GM20431 (cell line): ENCODE results near the gene GOLGA6D.
"Not testable (repeated sequence)": the region's sequence is repeated elsewhere in the genome, so short reads cannot be mapped to it uniquely, and the experiment has no call there.

Experiments
- in situ Hi-C: fragments of 300-500 bp; cut with MseI, MboI; formaldehyde crosslinking; loops from one replicate; pipeline ENCODE4 v1.15.0; 2020; ENCODE audit warnings: low sequenced_read_pairs; ENCODE audit not compliant: unreplicated experiment

The GOLGA6D gene

DNA sequence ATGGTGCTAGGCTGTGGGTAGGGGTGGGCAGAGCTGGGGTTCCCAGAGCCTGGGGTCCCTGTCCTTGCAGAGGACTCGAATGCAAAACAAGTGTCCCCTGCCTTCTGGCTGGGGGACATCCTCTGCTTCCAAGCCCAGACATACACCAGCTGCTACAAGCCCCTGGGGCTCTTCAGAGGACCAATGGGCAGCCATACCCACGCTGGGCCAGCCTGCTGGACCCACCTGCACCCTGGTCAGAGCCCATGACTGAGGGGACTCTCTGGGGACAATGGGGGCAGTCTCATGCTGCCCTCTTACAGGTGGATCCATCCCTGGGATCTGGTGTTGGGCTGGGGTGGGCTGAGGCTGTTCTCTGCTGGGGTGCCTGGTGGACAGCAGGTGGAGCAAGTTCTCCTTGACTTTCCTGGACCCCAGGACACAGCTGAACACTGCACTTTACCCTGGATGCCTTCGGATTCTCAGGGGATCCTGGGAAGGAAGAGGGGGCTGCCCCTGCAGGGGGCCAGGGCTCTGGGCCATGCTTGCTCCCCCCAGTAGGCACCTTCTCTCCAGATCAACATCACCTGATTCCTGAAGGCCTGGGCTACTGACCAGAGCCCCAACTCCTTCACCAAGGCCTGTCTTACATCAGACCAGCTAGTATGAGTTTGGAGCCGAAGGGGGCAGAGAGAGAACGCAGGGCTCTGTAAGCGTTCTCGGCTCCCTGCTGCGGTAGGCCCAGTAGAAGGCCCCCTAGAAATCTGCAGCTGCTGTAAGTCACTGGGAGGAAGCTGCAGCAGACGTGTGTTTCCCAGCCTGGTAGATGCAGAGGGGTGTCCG is 46.1 kb downstream of the GOLGA6D start:
- in situ Hi-C loops, result no loop called here

DNA sequence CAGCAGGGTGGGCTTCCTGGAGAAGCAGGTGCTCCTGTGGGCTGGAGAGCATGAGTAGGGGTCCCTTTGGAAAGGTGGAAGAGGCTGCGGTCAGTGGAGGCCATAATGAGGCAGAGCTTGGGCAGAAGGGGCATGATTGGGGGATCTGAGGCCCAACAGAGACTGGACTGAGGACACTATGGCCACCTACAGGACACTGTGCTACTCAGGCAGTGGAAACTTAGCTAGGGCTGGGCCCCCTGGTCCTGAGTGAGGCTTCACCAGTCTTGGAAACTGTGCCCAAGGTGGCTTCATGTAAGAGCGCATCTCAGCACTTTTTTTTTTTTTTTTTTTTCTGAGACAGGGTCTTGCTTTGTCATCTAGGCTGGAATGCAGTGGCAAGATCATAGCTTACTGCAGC is 46.9 kb downstream of the GOLGA6D start:
- in situ Hi-C loops, result no loop called here

DNA sequence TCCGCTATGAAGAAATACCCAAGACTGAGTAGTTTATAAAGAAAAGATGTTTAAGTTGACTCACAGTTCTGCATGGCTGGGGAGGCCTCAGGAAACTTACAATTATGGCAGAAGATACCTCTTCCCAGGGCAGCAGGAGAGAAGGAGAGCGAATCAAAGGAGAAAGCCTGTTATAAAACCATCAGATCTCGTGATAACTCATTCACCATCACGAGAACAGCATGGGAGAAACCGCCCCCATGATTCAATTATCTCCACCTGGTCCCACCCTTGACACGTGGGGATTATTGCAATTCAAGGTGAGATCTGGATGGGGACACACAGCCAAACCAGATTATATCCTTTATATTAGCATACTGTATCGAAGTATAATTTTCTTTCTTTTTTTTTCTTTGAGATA is 49.5 kb downstream of the GOLGA6D start:
- in situ Hi-C loops, result not testable (repeated sequence)

DNA sequence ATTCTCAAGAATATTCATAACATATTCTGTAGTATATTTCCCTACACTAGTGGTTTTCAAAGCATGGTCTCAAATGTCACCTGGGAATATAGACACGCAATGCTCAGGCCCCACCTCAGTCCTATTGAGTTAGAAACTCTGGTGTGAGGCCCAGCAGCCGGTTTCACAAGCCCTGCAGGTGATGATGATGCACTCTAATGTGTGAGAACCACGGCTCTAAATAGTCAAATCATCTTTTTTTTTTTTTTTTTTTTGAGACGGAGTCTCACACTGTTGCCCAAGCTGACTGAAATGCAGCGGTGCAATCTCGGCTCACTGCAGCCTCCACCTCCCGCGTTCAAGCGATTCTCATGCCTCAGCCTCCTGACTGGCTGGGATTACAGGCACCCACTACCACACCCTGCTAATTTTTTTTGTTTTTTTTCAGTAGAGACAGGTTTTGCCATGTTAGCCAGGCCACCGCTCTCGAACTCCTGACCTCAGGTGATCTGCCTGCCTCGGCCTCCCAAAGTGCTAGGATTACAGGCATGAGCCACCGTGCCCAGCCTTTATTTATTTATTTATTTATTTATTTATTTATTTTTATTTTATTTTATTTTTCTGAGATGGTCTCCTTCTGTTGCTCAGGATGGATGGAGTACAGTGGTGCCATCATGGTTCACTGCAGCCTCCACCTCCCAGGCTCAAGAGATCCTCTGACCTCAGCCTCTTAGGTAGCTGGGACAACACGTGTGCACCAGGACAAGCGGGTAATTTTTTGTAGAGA is 51.2 kb downstream of the GOLGA6D start:
- in situ Hi-C loops, result not testable (repeated sequence)

DNA sequence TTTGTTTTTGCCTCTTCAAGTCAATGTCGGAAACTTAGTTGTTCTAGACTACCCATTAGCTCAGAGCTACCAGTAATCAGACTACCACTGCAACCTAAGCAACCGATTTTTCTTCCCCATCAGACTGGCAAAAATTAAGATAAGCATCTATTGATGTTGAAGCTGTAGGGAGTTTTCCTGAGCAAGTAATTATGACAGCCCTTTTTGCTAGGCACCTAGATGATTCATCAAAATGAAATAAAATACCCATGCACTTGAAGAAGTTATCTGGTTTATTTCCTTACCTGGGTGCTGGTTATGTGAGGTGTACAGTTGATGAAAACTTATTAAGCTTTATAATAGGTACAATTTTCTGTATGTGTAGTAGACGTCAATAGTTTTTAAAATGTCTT is 52.7 kb downstream of the GOLGA6D start:
- in situ Hi-C loops, result no loop called here

DNA sequence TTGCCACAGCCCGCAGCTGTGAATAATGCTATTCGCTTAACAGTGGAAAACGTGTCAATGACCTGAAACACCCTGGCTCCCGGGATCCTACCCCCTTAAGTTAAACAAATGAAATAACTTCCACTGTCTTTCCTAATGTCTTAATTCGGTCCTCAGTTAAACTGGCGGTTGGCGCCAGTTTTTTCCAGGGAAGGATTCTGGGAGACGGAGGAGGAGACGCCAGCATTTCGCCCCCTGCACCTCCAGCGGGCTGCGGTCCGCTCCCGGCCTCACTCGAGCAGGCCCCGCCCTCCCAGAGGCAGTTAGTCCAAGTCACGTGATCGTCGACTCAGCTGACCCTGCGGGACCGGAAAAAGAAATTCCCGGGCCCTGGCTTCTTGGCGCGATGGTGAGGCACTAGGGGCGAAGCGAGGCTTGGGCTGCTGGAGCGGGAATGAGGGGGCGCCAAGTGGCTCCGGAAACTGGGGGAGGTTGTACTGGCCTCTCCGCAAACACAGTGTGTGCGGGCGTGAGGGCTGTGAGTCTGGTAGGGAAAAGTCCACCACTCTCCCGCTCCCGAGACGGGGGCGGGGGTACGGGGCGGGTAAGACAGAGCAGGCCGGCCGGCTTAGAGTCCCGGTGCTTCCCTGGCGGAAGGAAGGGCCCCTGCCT is 53.2 kb downstream of the GOLGA6D start, which contains the start of gene COMMD4:
Gene COMMD4, plus strand, starts transcription at position 359 of the 651 bp plus-strand sequence. Its CDS starts 27 bp downstream, at position 386.
- in situ Hi-C loops, result no loop called here

DNA sequence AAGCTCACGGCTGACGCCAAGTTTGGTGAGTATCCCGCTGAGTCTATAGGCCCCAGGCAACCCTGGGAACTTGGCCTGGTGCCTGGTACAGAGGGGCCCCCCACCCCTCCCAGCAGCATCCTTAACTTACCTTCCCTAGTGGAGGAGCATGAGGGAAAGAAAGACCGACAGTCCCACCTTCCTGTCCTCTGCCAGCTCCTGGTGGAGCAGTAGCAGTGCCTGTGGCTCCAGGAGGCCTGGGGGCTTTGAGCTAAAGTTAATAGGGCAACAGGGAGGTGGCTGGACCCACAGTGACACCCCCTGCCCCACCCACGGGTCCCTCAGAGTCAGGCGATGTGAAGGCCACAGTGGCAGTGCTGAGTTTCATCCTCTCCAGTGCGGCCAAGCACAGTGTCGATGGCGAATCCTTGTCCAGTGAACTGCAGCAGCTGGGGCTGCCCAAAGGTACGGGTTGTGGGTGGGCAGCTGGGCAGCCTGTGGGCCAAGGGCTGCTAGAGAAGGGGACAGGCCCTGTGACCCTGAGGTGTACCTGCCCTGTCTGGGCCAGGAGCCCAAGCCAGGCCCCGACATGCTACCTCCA is 56.1 kb downstream of the GOLGA6D start:
- in situ Hi-C loops, result no loop called here

DNA sequence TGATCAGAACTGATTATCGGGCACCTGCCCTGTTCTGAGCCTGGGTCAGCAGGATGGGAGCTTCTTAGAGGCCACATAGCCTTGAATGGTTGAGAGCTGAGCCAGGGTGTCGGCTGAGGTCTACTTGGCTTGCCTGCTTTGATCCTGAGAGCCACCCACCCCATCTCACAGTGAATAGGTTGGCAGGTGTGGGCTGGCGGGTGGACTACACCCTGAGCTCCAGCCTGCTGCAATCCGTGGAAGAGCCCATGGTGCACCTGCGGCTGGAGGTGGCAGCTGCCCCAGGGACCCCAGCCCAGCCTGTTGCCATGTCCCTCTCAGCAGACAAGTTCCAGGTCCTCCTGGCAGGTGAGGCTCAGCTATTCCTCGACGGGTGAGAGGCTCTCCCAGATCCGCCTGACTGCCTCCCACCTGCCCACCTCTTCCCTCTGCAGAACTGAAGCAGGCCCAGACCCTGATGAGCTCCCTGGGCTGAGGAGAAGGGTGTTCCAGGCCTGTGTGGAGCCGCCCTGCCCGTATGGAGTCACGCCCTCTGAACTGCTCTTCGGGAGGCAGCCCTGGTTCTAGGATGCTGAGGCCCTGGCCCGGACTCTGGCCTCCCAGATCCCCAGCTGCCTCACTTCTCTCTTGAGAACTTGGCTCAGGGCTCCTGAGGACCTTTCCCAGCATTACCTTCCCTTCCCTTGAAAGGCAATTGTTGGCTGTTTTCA is 57.1 kb downstream of the GOLGA6D start:
- in situ Hi-C loops, result no loop called here

DNA sequence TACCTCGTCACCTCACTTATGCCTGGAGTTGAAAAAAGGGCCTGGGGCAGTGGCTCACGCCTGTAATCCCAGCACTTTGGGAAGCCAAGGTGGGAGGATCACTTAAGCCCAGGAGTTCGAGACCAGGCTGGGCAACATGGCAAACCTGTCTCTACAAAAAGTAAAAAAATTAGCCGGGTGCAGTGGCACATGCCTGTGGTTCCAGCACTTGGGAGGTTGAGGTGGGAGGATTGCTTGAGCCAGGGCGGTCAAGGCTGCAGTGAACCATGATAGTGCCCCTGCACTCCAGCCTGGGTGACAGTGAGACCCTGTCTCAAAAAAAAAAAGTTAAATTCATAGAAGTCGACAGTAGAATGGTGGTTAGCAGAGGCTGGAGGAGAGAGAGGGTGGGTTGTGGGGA is 59.6 kb downstream of the GOLGA6D start:
- in situ Hi-C loops, result no loop called here

DNA sequence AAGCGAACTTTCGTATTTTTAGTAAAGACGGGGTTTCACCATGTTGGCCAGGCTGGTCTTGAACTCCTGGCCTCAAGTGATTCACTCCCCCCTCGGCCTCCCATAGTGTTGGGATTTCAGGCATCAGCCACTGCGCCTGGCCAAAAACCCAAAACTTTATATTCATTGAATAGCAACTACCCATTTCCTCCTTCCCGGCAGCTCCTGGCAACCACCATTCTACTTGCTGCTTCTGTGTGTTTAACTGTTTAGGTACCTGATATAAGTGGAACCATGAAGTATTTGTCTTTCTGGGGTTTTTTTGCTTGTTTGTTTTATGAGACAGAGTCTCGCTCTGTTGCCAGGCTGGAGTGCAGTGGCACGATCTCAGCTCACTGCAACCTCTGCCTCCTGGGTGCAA is 61.3 kb downstream of the GOLGA6D start:
- in situ Hi-C loops, result not testable (repeated sequence)
